ENCODE data around the gene CCDC50. TPM values are rescaled to one million over a fixed set of nuclear protein-coding genes. Genes with fewer than 3 reads are reported as not detected.

CCDC50 gene
- polyA plus RNA-seq, 1 donor (not counting 4 experiments of a cell fraction or from before 2014, with no cell fraction given), result 54.8 TPM

- no peak for FAIRE-seq
Observed at GRCh38 chr3:191366675-191367074, 37.5 kb downstream of the CCDC50 start.

GRCh38 chr3:191368755-191369615 lies 39.8 kb downstream of the CCDC50 start:
- H3K4me1 ChIP-seq (ENCODE audit: control insufficient read depth, extremely low read depth, insufficient read depth, low read length), result no peaks in the 10 kb centered on the region
- no peak overlapping the region for H2AFZ ChIP-seq (ENCODE audit: control insufficient read depth, low read length)
- H3K36me3 ChIP-seq (ENCODE audit: control insufficient read depth in 2 of 2, extremely low read depth in 1 of 2, insufficient read depth in 2 of 2, low read length in 2 of 2), result peaks cover 5 to 17% of the 10 kb centered on the region in 2 experiments
- no peak overlapping the region for H3K4me3 ChIP-seq (ENCODE audit: control insufficient read depth in 2 of 3, extremely low read depth in 1 of 3, insufficient read depth in 2 of 3, low read depth in 1 of 3, low read length in 3 of 3)
- peaks cover 1% of the 10 kb centered on the region for H3K79me2 ChIP-seq (ENCODE audit: control insufficient read depth, insufficient read depth, low read length)
- no peaks in the 10 kb centered on the region for H3K27me3 ChIP-seq (ENCODE audit: control insufficient read depth, extremely low read depth, insufficient read depth, low read length)
- FAIRE-seq (no peak), DNase-seq (ENCODE audit: low read depth, low spot score) (no peak)
- H4K20me1 ChIP-seq (ENCODE audit: control insufficient read depth, extremely low read depth, insufficient read depth, low read length), result no peaks in the 10 kb centered on the region
- no peaks in the 10 kb centered on the region for H3K9me3 ChIP-seq (ENCODE audit: control insufficient read depth, low read depth, low read length)
- no peak overlapping the region for H3K4me2 ChIP-seq (ENCODE audit: control insufficient read depth, extremely low read depth, insufficient read depth, low read depth, low read length)
- dilution Hi-C loops (cut with MboI; ENCODE audit: extremely low pct_ligation_motif_present, low sequenced_read_pairs), result no loop called here
- no peaks in the 10 kb centered on the region for H3K9me1 ChIP-seq (ENCODE audit: control insufficient read depth, extremely low read depth, insufficient read depth, low read length)
- TF ChIP-seq EZH2 (IDR thresholded peaks at IDR 0.05; ENCODE audit: low read length) (no peak), CTCF (optimal IDR thresholded peaks at IDR 0.05 in 1 of 3, IDR thresholded peaks at IDR 0.05 in 1 of 3, conservative IDR thresholded peaks at IDR 0.05 in 1 of 3; ENCODE audit: extremely low read depth in 1 of 3, insufficient read depth in 2 of 3, low read length in 3 of 3) (no peak)
- no peak overlapping the region for H3K9ac ChIP-seq (ENCODE audit: control insufficient read depth, extremely low read depth, insufficient read depth, low read length)
- H3K27ac ChIP-seq (ENCODE audit: control insufficient read depth, insufficient read depth, low read length), result no peak overlapping the region

More at GRCh38 chr3:191366675-191367074, 37.5 kb downstream of the CCDC50 start:
- DNase-seq (ENCODE audit: low read depth, low spot score), result no peak
- no peak overlapping the region for H3K4me3 ChIP-seq (ENCODE audit: control insufficient read depth in 2 of 3, extremely low read depth in 1 of 3, insufficient read depth in 2 of 3, low read depth in 1 of 3, low read length in 3 of 3)
- H3K36me3 ChIP-seq (ENCODE audit: control insufficient read depth in 2 of 2, extremely low read depth in 1 of 2, insufficient read depth in 2 of 2, low read length in 2 of 2), result peaks cover 5 to 21% of the 10 kb centered on the region in 2 experiments
- H4K20me1 ChIP-seq (ENCODE audit: control insufficient read depth, extremely low read depth, insufficient read depth, low read length), result no peaks in the 10 kb centered on the region
- H3K79me2 ChIP-seq (ENCODE audit: control insufficient read depth, insufficient read depth, low read length), result peaks cover 1% of the 10 kb centered on the region
- H3K4me2 ChIP-seq (ENCODE audit: control insufficient read depth, extremely low read depth, insufficient read depth, low read depth, low read length), result no peak overlapping the region
- H3K9ac ChIP-seq (ENCODE audit: control insufficient read depth, extremely low read depth, insufficient read depth, low read length), result no peak overlapping the region
- dilution Hi-C loops (cut with MboI; ENCODE audit: extremely low pct_ligation_motif_present, low sequenced_read_pairs), result no loop called here
- no peak overlapping the region for H3K27ac ChIP-seq (ENCODE audit: control insufficient read depth, insufficient read depth, low read length)
- H3K9me1 ChIP-seq (ENCODE audit: control insufficient read depth, extremely low read depth, insufficient read depth, low read length), result no peaks in the 10 kb centered on the region
- H3K27me3 ChIP-seq (ENCODE audit: control insufficient read depth, extremely low read depth, insufficient read depth, low read length), result no peaks in the 10 kb centered on the region
- no peak overlapping the region for H2AFZ ChIP-seq (ENCODE audit: control insufficient read depth, low read length)
- TF ChIP-seq CTCF (optimal IDR thresholded peaks at IDR 0.05 in 1 of 3, IDR thresholded peaks at IDR 0.05 in 1 of 3, conservative IDR thresholded peaks at IDR 0.05 in 1 of 3; ENCODE audit: extremely low read depth in 1 of 3, insufficient read depth in 2 of 3, low read length in 3 of 3) (no peak), EZH2 (IDR thresholded peaks at IDR 0.05; ENCODE audit: low read length) (no peak)
- H3K9me3 ChIP-seq (ENCODE audit: control insufficient read depth, low read depth, low read length), result no peaks in the 10 kb centered on the region
- H3K4me1 ChIP-seq (ENCODE audit: control insufficient read depth, extremely low read depth, insufficient read depth, low read length), result peaks cover 13% of the 10 kb centered on the region
